WTC11 (cell line): ENCODE measurements around the gene NKPD1.

Source experiments
- ATF1 ChIP-seq: sonication (generic); formaldehyde crosslinking; IDR thresholded peaks from 2 replicates; pipeline ENCODE4 v1.8.1; 2023; ENCODE audit warnings: mild to moderate bottlenecking, moderate library complexity, missing genetic modification reagents
- TF ChIP-seq, protein P1 (sequence below): fragments of 200-600 bp; IDR thresholded peaks from 2 replicates; pipeline ENCODE4 v1.8.0; 2022; ENCODE audit warnings: antibody characterized with exemption
- TF ChIP-seq, protein P2 (sequence below): sonication (generic); formaldehyde crosslinking; IDR thresholded peaks from 2 replicates; pipeline ENCODE4 v1.8.1; 2023; ENCODE audit warnings: mild to moderate bottlenecking, missing genetic modification reagents, moderate library complexity
- TF ChIP-seq, protein P3 (sequence below): fragments of 250-450 bp; sonication (Bioruptor Pico); conservative IDR thresholded peaks from 2 replicates; pipeline ENCODE4 v1.9.0; 2021; ENCODE audit warnings: mild to moderate bottlenecking

DNA sequence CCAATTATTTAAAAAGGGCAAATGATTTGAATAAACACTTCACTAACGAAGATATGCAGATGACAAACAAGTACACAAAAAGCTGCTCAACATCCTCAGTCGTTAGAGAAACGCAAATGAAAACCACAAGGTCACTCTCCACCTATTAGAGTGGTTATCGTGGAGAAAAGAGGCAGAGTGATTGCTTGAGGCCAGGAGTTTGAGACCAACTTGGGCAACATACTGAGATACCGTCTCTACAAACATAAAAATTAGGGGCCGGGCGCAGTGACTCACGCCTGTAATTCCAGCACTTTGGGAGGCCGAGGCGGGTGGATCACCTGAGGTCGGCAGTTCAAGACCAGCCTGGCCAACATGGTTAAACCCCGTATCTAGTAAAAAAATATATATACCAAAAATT is 45.0 kb upstream of the NKPD1 start:
- TF ChIP-seq, protein P1, sequence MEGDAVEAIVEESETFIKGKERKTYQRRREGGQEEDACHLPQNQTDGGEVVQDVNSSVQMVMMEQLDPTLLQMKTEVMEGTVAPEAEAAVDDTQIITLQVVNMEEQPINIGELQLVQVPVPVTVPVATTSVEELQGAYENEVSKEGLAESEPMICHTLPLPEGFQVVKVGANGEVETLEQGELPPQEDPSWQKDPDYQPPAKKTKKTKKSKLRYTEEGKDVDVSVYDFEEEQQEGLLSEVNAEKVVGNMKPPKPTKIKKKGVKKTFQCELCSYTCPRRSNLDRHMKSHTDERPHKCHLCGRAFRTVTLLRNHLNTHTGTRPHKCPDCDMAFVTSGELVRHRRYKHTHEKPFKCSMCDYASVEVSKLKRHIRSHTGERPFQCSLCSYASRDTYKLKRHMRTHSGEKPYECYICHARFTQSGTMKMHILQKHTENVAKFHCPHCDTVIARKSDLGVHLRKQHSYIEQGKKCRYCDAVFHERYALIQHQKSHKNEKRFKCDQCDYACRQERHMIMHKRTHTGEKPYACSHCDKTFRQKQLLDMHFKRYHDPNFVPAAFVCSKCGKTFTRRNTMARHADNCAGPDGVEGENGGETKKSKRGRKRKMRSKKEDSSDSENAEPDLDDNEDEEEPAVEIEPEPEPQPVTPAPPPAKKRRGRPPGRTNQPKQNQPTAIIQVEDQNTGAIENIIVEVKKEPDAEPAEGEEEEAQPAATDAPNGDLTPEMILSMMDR, result no peak
- TF ChIP-seq, protein P2, sequence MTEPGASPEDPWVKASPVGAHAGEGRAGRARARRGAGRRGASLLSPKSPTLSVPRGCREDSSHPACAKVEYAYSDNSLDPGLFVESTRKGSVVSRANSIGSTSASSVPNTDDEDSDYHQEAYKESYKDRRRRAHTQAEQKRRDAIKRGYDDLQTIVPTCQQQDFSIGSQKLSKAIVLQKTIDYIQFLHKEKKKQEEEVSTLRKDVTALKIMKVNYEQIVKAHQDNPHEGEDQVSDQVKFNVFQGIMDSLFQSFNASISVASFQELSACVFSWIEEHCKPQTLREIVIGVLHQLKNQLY (CRISPR knock-in tag), result no peak
- TF ChIP-seq, protein P3, sequence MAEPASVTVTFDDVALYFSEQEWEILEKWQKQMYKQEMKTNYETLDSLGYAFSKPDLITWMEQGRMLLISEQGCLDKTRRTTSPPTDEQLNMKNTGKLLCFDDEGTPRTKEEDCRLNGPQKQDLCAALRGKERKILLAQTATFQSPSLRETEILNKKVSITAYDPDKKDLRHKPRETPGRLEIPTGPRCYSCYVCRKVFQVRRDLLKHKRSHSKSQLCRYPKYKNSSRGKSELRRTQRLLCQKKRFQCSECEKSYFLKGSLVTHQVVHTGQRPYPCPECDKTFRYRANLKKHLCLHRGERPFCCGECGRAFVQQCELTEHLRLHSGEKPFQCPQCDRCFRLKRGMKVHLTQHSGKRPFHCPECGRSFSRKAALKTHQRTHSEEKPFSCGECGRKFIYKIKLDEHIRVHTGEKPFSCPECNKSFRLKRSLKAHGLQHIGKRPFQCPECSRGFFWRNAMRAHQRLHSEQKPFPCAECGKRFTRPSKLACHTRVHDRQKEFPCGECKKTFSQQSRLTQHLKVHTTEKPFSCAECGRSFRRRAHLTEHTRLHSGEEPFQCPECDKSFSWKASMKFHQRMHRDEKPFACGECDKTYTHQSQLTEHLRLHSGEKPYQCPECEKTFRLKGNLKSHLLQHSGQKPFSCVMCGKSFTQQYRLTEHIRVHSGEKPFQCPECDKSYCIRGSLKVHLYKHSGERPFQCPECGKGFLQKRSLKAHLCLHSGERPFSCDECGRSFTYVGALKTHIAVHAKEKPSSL (CRISPR knock-in tag), result no peak
- no peak for TF ChIP-seq ATF1 (CRISPR knock-in tag)
